Spleen (tissue), 7 donors: ENCODE data around the gene HNMT.
"Not testable (repeated sequence)": the region's sequence is repeated elsewhere in the genome, so short reads cannot be mapped to it uniquely, and the experiment has no call there.

Experiments
- CTCF ChIP-seq, 11 experiments: fragments of 200-600 bp in 7 of 11; fragments of 450-650 bp in 4 of 11; sonication (generic) in 4 of 11; IDR thresholded peaks in 8 of 11; conservative IDR thresholded peaks in 3 of 11; 1 replicate in 7 of 11; 2 replicates in 4 of 11; pipeline versions ENCODE4 v1.4.0 to v1.8.0; 2016 to 2021; ENCODE audit warnings: antibody characterized with exemption in 11 of 11, inconsistent platforms in 4 of 11, mild to moderate bottlenecking in 1 of 11
- POLR2A ChIP-seq, 3 donors: fragments of 450-650 bp; IDR thresholded peaks; one replicate each; pipeline ENCODE4 v1.5.1; 2017; ENCODE audit warnings: antibody characterized with exemption in 3 of 3, mild to moderate bottlenecking in 1 of 3
- donor health status: DM: no; HTN: no; CAD: no; lungs with moderate emphysema.
- donor health status: DM: no; HTN: no; CAD: no.
- donor health status: DM: no; HTN: no; CAD: no.

GRCh38 chr2:137995368-137995767 is 31.1 kb downstream of the HNMT start:
- not testable (repeated sequence) for TF ChIP-seq CTCF (IDR thresholded peaks at IDR 0.05 in 8 of 11, conservative IDR thresholded peaks at IDR 0.05 in 3 of 11); POLR2A (IDR thresholded peaks at IDR 0.05)
